Lower lobe of right lung (tissue), 2 donors: ENCODE measurements around the gene PLG. TPM values are rescaled to one million over a fixed set of nuclear protein-coding genes. Genes with fewer than 3 reads are reported as not detected.

Source experiments
- ATAC-seq, 2 donors: fragments of 200-7000 bp; cut with Tn5 transposase; one replicate each; pipeline ENCODE4 v1.9.1; 2020 to 2022; ENCODE audit warnings: mild to moderate bottlenecking in 2 of 2, moderate library complexity in 2 of 2
- DNase-seq: peaks from one replicate; pipeline ENCODE4 v3.0.0-alpha.2; 2020
- H3K27ac ChIP-seq: fragments of 200-600 bp; one replicate; pipeline ENCODE4 v1.8.0; 2022
- H3K27me3 ChIP-seq: fragments of 200-600 bp; one replicate; pipeline ENCODE4 v1.8.0; 2022; ENCODE audit warnings: low read depth
- H3K36me3 ChIP-seq: fragments of 200-600 bp; one replicate; pipeline ENCODE4 v1.8.0; 2022; ENCODE audit warnings: mild to moderate bottlenecking
- H3K4me1 ChIP-seq: fragments of 200-600 bp; one replicate; pipeline ENCODE4 v1.8.0; 2022
- H3K4me3 ChIP-seq: fragments of 200-600 bp; one replicate; pipeline ENCODE4 v1.8.0; 2022; ENCODE audit warnings: mild to moderate bottlenecking
- H3K9me3 ChIP-seq: fragments of 200-600 bp; one replicate; pipeline ENCODE4 v1.8.0; 2022
- CTCF ChIP-seq: fragments of 200-600 bp; IDR thresholded peaks from one replicate; pipeline ENCODE4 v1.8.0; 2022; ENCODE audit warnings: antibody characterized with exemption, mild to moderate bottlenecking
- intact Hi-C: fragments of 100-400 bp; cut with DNase I; formaldehyde crosslinking; loops from one replicate; pipeline ENCODE4 v1.11.0; 2022
- total RNA-seq: library from RNA; stranded (reverse); fragmentation: NEBNext Ultra II Directional; extraction: Animal tissue kit (Norgen Biotek cat#: 25700); gene quantifications from one replicate; pipeline ENCODE4 v1.2.1, GENCODE V29; 2021
- donor health status: DM: no; HTN: yes; CAD: no; lungs with severe emphysema.

Gene PLG
- total RNA-seq, 1 donor from 2014 or later, result 0.95 TPM

GRCh38 chr6:160791981-160792418 lies 90.0 kb downstream of the PLG start:
- ATAC-seq (no peak), DNase-seq (no peak)
- Histone ChIP-seq H3K27me3 (no peaks in the 10 kb centered on the region), H3K36me3 (no peaks in the 10 kb centered on the region), H3K9me3 (no peaks in the 10 kb centered on the region), H3K4me1 (no peaks in the 10 kb centered on the region), H3K27ac (no peak overlapping the region), H3K4me3 (no peak overlapping the region)
- no peak for TF ChIP-seq CTCF
- intact Hi-C loops, result no loop called here

GRCh38 chr6:160792708-160793107 lies 90.7 kb downstream of the PLG start:
- DNase-seq (no peak), ATAC-seq (no peak)
- intact Hi-C loops, result no loop called here
- Histone ChIP-seq H3K4me3 (no peak overlapping the region), H3K27ac (no peak overlapping the region), H3K9me3 (no peaks in the 10 kb centered on the region), H3K27me3 (no peaks in the 10 kb centered on the region), H3K4me1 (no peaks in the 10 kb centered on the region), H3K36me3 (no peaks in the 10 kb centered on the region)
- no peak for TF ChIP-seq CTCF

GRCh38 chr6:160793652-160794051 lies 91.6 kb downstream of the PLG start:
- DNase-seq, result no peak
- TF ChIP-seq CTCF, result no peak
- no peaks in the 10 kb centered on the region for H3K9me3 ChIP-seq
- no peak for ATAC-seq
- H3K27me3 ChIP-seq, result no peaks in the 10 kb centered on the region
- intact Hi-C loops, result no loop called here
- H3K36me3 ChIP-seq, result no peaks in the 10 kb centered on the region
- H3K4me1 ChIP-seq, result no peaks in the 10 kb centered on the region
- no peak overlapping the region for H3K27ac ChIP-seq
- no peak overlapping the region for H3K4me3 ChIP-seq

- Histone ChIP-seq H3K9me3 (no peaks in the 10 kb centered on the region), H3K4me1 (no peaks in the 10 kb centered on the region), H3K27me3 (no peaks in the 10 kb centered on the region), H3K36me3 (no peaks in the 10 kb centered on the region), H3K27ac (no peak overlapping the region), H3K4me3 (no peak overlapping the region)
- DNase-seq (no peak), ATAC-seq (no peak)
- no peak for TF ChIP-seq CTCF
- intact Hi-C loops, result no loop called here
Measured at GRCh38 chr6:160795721-160796120, 93.7 kb downstream of the PLG start.

GRCh38 chr6:160798625-160799024 lies 96.6 kb downstream of the PLG start:
- Histone ChIP-seq H3K4me1 (no peaks in the 10 kb centered on the region), H3K9me3 (no peaks in the 10 kb centered on the region), H3K4me3 (no peak overlapping the region), H3K36me3 (no peaks in the 10 kb centered on the region), H3K27ac (no peak overlapping the region), H3K27me3 (no peaks in the 10 kb centered on the region)
- TF ChIP-seq CTCF, result no peak
- DNase-seq (no peak), ATAC-seq (no peak)
- intact Hi-C loops, result no loop called here
